Esophagus squamous epithelium (tissue), 5 donors: ENCODE results near the gene HIPK1. TPM values are rescaled to one million over a fixed set of nuclear protein-coding genes. Genes with fewer than 3 reads are reported as not detected.

Source experiments
- DNase-seq: peaks from one replicate; lab custom pipeline; 2025; lab: John Stamatoyannopoulos, UW
- H3K27ac ChIP-seq, 4 donors: fragments of 200-600 bp; sonication (generic); one replicate each; pipeline ENCODE4 v1.5.1; 2016 to 2019; ENCODE audit warnings: mild to moderate bottlenecking in 1 of 4
- H3K27me3 ChIP-seq, 4 donors: fragments of 200-600 bp; sonication (generic); 1 replicate in 3 of 4; 2 replicates in 1 of 4; pipeline versions ENCODE4 v1.5.1 to v1.6.0; 2017 to 2021; ENCODE audit warnings: antibody characterized with exemption in 1 of 4
- H3K36me3 ChIP-seq, 3 donors: fragments of 200-600 bp; sonication (generic); one replicate each; pipeline ENCODE4 v1.5.1; 2016 to 2019
- H3K4me1 ChIP-seq, 3 donors: fragments of 200-600 bp; sonication (generic); one replicate each; pipeline ENCODE4 v1.5.1; 2017 to 2019
- H3K4me3 ChIP-seq, 4 donors: fragments of 200-600 bp; sonication (generic); 1 replicate in 3 of 4; 2 replicates in 1 of 4; pipeline ENCODE4 v1.5.1; 2016 to 2019; ENCODE audit warnings: mild to moderate bottlenecking in 2 of 4, moderate library complexity in 1 of 4
- H3K9me3 ChIP-seq, 3 donors: fragments of 200-600 bp; sonication (generic); one replicate each; pipeline ENCODE4 v1.5.1; 2016 to 2019
- CTCF ChIP-seq, 6 experiments: fragments of 450-650 bp in 4 of 6; fragments of 200-600 bp in 2 of 6; sonication (generic) in 2 of 6; IDR thresholded peaks; one replicate each; pipeline ENCODE4 v1.5.1; 2016 to 2019; ENCODE audit warnings: antibody characterized with exemption in 6 of 6, mild to moderate bottlenecking in 4 of 6, moderate library complexity in 4 of 6
- POLR2A ChIP-seq, 4 donors: fragments of 450-650 bp; IDR thresholded peaks; one replicate each; pipeline ENCODE4 v1.6.1; 2017; ENCODE audit warnings: antibody characterized with exemption in 4 of 4, mild to moderate bottlenecking in 4 of 4, moderate library complexity in 3 of 4
- WGBS, 2 donors: methylation state at CpG; one replicate each; pipeline ENCODE4 v1.1.5; 2018; 5-methylcytosine and 5-hydroxymethylcytosine counted together
- intact Hi-C: fragments of 100-400 bp; cut with DNase I; formaldehyde crosslinking; loops from one replicate; pipeline ENCODE4 v1.15.0; 2022
- total RNA-seq, 4 donors: library from RNA; depleted of rRNA; stranded (reverse); fragments of >200 nt; gene quantifications; one replicate each; pipeline ENCODE4 v1.1.0, GENCODE V29; 2016
- donor health status: DM: yes; HTN: yes; CAD: no.

HIPK1 gene
- total RNA-seq, 4 donors from 2014 or later: 34.1 to 46.5 (median 43.6) TPM

- WGBS, 2 donors: 76 to 87% methylated on average over 5 of the region's 5 CpGs
- TF ChIP-seq CTCF (IDR thresholded peaks at IDR 0.05) (no peak), POLR2A (IDR thresholded peaks at IDR 0.05) (no peak)
- no peaks in the 10 kb centered on the region for H3K4me1 ChIP-seq
- intact Hi-C loops: no loop called here
- no peak for DNase-seq
- peaks cover 0 to 23% (median 19%) of the 10 kb centered on the region in 3 donors for H3K9me3 ChIP-seq
- no peaks in the 10 kb centered on the region for H3K27me3 ChIP-seq
- no peak overlapping the region for H3K4me3 ChIP-seq
- H3K27ac ChIP-seq: no peak overlapping the region
- no peaks in the 10 kb centered on the region for H3K36me3 ChIP-seq
Observed at GRCh38 chr1:113991467-113991997, 62.4 kb downstream of the HIPK1 start.

GRCh38 chr1:113993072-113993471 lies 63.9 kb downstream of the HIPK1 start:
- Histone ChIP-seq H3K27me3 (no peaks in the 10 kb centered on the region), H3K4me3 (no peak overlapping the region), H3K36me3 (no peaks in the 10 kb centered on the region), H3K27ac (no peak overlapping the region), H3K4me1 (no peaks in the 10 kb centered on the region), H3K9me3 (peaks cover 0 to 23% (median 19%) of the 10 kb centered on the region in 3 donors)
- DNase-seq: no peak
- 90 to 94% methylated on average over 3 to 5 of the region's 5 CpGs for WGBS, 2 donors
- TF ChIP-seq POLR2A (IDR thresholded peaks at IDR 0.05) (no peak), CTCF (IDR thresholded peaks at IDR 0.05) (no peak)
- intact Hi-C loops: no loop called here

GRCh38 chr1:113993766-113994165 lies 64.6 kb downstream of the HIPK1 start:
- DNase-seq: no peak
- Histone ChIP-seq H3K9me3 (peaks cover 0 to 23% (median 19%) of the 10 kb centered on the region in 3 donors), H3K27ac (no peak overlapping the region), H3K4me1 (no peaks in the 10 kb centered on the region), H3K36me3 (no peaks in the 10 kb centered on the region), H3K27me3 (no peaks in the 10 kb centered on the region), H3K4me3 (no peak overlapping the region)
- intact Hi-C loops: no loop called here
- TF ChIP-seq CTCF (IDR thresholded peaks at IDR 0.05) (no peak), POLR2A (IDR thresholded peaks at IDR 0.05) (no peak)
- no CpG with 5 or more reads among the region's 2 CpGs for WGBS, 2 donors

- no peaks in the 10 kb centered on the region for H3K36me3 ChIP-seq
- H3K4me3 ChIP-seq: no peak overlapping the region
- no peak for DNase-seq
- no peaks in the 10 kb centered on the region for H3K4me1 ChIP-seq
- 92 to 93% methylated on average over 2 of the region's 2 CpGs for WGBS, 2 donors
- H3K9me3 ChIP-seq: peaks cover 0 to 23% (median 19%) of the 10 kb centered on the region in 3 donors
- H3K27me3 ChIP-seq: no peaks in the 10 kb centered on the region
- H3K27ac ChIP-seq: no peak overlapping the region
- no peak for TF ChIP-seq CTCF (IDR thresholded peaks at IDR 0.05)
- TF ChIP-seq POLR2A (IDR thresholded peaks at IDR 0.05): no peak
- intact Hi-C loops: no loop called here
Observed at GRCh38 chr1:113995382-113995781, 66.3 kb downstream of the HIPK1 start.

- DNase-seq: no peak
- intact Hi-C loops: no loop called here
- 32 to 40% methylated on average over 4 of the region's 4 CpGs for WGBS, 2 donors
Observed at GRCh38 chr1:113998361-113998760, 69.2 kb downstream of the HIPK1 start.

More at GRCh38 chr1:113998361-113998760, 69.2 kb downstream of the HIPK1 start:
- Histone ChIP-seq H3K4me1 (no peaks in the 10 kb centered on the region), H3K27ac (no peak overlapping the region), H3K27me3 (no peaks in the 10 kb centered on the region), H3K9me3 (peaks cover 0 to 23% (median 19%) of the 10 kb centered on the region in 3 donors), H3K4me3 (no peak overlapping the region), H3K36me3 (no peaks in the 10 kb centered on the region)
- TF ChIP-seq POLR2A (IDR thresholded peaks at IDR 0.05) (no peak), CTCF (IDR thresholded peaks at IDR 0.05) (no peak)
